Cardiac septum (tissue), 1 donor: ENCODE results near the gene GPC3. TPM values are rescaled to one million over a fixed set of nuclear protein-coding genes. Genes with fewer than 3 reads are reported as not detected.
"Not testable (repeated sequence)": the region's sequence is repeated elsewhere in the genome, so short reads cannot be mapped to it uniquely, and the experiment has no call there.

ENCODE experiments used
- DNase-seq: peaks from one replicate; pipeline ENCODE4 v3.0.0-alpha.2; 2020; ENCODE audit warnings: low spot score
- intact Hi-C: fragments of 100-400 bp; cut with DNase I; formaldehyde crosslinking; loops from one replicate; pipeline ENCODE4 v1.14.0; 2022
- total RNA-seq: library from RNA; stranded (reverse); fragmentation: NEBNext Ultra II Directional; extraction: Animal tissue kit (Norgen Biotek cat#: 25700); gene quantifications from one replicate; pipeline ENCODE4 v1.2.1, GENCODE V29; 2021
- donor health status: DM: no; HTN: no; CAD: no.

The GPC3 gene
- total RNA-seq, 1 donor from 2014 or later, result 1.6 TPM

DNA sequence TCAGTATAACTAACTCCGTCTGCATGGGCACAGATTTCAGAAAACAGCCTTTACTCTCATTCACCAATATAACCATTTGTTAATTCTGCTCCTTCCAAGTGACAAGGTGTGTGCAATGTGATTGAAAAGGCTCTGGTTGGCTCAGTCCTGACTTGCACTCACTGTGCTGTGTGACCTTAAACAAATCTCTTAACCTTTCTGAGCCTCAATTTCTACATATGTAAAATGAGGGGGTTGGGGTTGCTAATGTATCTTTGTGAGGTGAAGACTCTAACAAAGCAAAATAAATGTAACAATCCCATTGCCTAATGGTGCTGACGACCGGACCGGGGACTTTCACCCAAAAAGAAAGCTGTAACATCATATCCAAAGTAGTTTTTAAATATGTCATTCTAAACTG, 457.6 kb downstream of the GPC3 start:
- no peak for DNase-seq
- intact Hi-C loops, result no loop called here

- intact Hi-C loops, result no loop called here
- DNase-seq, result no peak
Observed at GRCh38 chrX:133527415-133527814, 458.0 kb downstream of the GPC3 start.

DNA sequence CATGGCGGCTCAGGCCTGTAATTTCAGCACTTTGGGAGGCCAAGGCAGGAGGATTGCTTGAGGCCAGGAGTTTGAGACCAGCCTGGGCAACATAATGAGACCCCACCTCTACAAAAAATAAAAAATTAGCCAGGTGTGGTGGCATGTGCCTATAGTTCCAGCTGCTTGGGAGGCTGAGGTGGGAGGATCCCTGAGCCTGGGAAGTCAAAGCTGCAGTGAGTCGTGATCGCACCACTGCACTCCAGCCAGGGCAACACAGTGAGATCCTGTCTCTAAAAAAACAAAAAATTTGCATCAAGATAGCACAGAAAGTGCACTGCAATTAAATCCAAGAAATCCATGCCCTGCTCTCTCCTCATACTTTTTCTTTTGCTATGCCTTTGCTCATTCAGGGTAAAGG, 458.6 kb downstream of the GPC3 start:
- DNase-seq, intact Hi-C loops: not testable (repeated sequence)

DNA sequence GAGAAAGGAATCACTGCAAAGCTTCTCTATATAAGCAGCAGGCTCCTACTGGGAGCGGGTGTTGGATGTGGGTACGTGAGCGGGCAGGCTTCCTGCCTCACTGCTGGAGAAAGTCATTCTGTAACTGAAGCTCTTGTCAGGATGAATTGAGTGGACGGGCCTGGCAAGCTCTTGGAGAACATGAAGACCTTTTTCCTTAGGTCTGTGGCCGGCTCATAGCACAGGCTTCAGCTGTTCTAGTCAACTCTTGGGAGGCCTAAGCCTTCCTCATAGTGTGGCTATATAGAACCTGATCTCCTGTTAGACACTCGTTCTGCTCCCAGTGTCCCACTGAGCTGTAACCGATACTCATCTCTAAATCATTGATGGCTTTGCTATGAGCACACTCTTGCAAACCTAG, 461.9 kb downstream of the GPC3 start:
- DNase-seq, result no peak
- intact Hi-C loops, result no loop called here

DNA sequence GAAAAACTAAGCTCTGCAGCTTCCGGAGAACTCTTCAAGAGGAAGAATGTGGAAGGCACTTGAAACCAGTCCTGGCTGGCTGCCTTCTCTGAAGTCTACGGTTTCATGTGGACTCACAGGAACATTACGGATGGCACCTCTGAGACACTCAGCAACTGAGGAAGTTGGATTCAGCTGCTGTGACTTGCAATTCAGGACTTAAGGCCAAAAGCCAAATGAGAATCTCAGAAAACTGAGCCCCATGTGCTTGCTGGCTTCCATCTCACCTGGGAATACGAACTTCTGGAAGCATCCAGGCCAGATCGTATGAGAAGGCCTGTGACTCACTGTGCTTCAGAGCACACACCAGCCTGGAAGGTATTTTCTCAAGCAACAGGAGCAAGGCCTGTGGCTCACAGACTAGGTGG, 462.3 kb downstream of the GPC3 start:
- no peak for DNase-seq

GRCh38 chrX:133516686-133517085, 468.7 kb downstream of the GPC3 start:
- intact Hi-C loops, result no loop called here
- no peak for DNase-seq

More for the DNA sequence above, 462.3 kb downstream of the GPC3 start:
- intact Hi-C loops, result no loop called here

DNA sequence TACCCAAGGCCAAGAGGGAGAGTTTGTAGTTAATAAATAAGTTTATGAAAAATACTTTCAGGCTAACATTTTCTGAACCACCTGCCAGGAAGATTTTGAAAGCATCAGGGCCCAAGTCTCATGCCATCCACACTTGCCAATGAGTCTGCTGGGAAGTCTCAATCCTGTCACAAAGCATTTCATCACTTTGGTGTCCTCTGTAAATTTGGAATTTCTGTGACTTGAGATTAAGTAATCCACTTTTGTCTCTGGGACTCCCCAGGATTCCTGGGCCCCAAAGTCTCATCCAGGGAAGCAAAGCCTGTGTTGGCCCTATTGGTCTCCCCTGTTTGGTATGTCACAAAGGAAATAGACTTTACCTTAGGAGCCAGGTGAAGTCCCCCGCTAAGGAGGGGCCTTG, 470.9 kb downstream of the GPC3 start:
- intact Hi-C loops, result no loop called here

DNA sequence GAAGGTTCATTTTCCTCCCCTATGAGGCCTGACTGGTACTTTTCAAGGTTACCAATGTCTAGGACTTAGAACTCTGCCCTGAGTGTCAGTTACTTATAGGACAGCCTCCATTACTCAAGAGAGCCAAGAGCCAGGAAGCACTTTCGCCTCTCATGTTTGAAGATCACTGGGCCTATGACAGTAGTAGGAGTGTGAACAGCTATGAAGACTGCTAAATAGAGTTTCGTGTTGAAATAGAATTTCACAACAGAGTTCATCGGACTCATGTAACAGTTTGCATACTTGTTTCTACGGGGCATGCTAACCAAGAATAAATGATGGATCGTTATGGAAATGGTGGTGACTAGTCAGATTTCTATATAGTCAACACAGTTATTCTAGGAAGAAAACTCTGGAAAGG, 472.3 kb downstream of the GPC3 start:
- intact Hi-C loops, result no loop called here

More for the DNA sequence above, 470.9 kb downstream of the GPC3 start:
- no peak for DNase-seq

DNA sequence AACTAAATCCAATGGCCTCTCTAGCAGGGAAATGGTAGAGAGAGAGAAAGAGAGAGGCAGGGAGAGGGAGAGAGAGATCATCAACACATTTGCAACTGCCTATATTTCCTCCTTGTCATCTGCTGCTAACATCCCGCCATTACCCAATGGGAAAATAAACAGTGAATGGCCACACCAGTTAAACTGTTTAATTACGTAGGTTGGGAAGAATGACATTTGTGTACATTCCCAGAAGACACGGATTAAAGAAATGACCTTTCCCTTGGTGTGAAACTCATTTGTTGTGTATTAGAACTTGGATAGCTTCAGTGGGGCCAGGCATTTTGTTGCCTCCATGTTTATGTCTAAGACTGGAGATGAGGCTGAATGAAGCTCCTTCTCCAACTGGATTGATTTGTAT, 474.4 kb downstream of the GPC3 start:
- intact Hi-C loops, result no loop called here
- DNase-seq, result no peak

More for the DNA sequence above, 472.3 kb downstream of the GPC3 start:
- DNase-seq, result no peak

- no peak for DNase-seq
- intact Hi-C loops, result no loop called here
Observed at GRCh38 chrX:133497356-133497755, 488.0 kb downstream of the GPC3 start.

- DNase-seq, result no peak
- intact Hi-C loops, result no loop called here
Observed at GRCh38 chrX:133495464-133496391, 489.7 kb downstream of the GPC3 start.

DNA sequence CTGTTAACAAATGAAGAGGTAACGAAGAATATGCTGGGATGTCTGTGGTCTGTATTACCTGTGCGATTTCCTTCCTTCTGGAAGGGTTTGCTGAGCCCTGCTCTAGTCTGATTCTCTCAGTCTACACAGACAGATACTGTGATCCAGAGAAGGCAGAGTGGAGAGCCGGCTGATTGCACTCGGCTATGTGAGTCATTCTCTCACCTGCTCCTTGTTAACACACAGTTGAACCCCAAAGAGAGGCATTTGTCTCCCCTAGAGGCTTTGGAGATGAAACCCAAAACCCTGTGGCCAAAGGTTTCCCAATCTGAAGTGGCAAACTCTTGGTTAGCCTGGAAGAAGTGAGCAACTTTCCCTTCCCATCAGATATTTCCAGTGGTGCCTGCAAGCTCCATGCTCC, 492.0 kb downstream of the GPC3 start:
- intact Hi-C loops, result no loop called here
- DNase-seq, result no peak

- intact Hi-C loops, result no loop called here
- no peak for DNase-seq
Observed at GRCh38 chrX:133490955-133491354, 494.4 kb downstream of the GPC3 start.
